Mesenchymal stem cell (in vitro differentiated cells and primary cell): ENCODE measurements around the gene USP24.

Experiments
- DNase-seq: peaks from one replicate; pipeline ENCODE4 v3.0.0-alpha.2; 2013
- H2AFZ ChIP-seq: one replicate; pipeline ENCODE4 v1.6.1; 2013; ENCODE audit warnings: low read depth, mild to moderate bottlenecking, control low read depth, inconsistent platforms, low read length, moderate library complexity
- H2AK5ac ChIP-seq: 2 replicates; pipeline ENCODE4 v1.6.1; 2013; ENCODE audit warnings: low read length, moderate library complexity, mild to moderate bottlenecking, inconsistent platforms; ENCODE audit not compliant: severe bottlenecking
- H2BK120ac ChIP-seq: one replicate; pipeline ENCODE4 v1.6.1; 2013; ENCODE audit warnings: low read depth, mild to moderate bottlenecking, inconsistent platforms, low read length, moderate library complexity
- H2BK12ac ChIP-seq, 2 experiments: one replicate each; pipeline ENCODE4 v1.6.1; 2013; ENCODE audit warnings: inconsistent platforms in 2 of 2, low read length in 2 of 2, mild to moderate bottlenecking in 2 of 2, moderate library complexity in 2 of 2, control low read depth in 1 of 2
- H2BK15ac ChIP-seq: one replicate; pipeline ENCODE4 v1.6.1; 2013; ENCODE audit warnings: mild to moderate bottlenecking, low read depth, inconsistent platforms; ENCODE audit not compliant: poor library complexity, severe bottlenecking
- H2BK5ac ChIP-seq: 2 replicates; pipeline ENCODE4 v1.6.1; 2013; ENCODE audit warnings: low read depth, mild to moderate bottlenecking, low read length, control low read depth, inconsistent platforms; ENCODE audit not compliant: poor library complexity, severe bottlenecking
- H3K14ac ChIP-seq, 2 experiments: one replicate each; pipeline ENCODE4 v1.6.1; 2013; ENCODE audit warnings: inconsistent platforms in 2 of 2, low read length in 2 of 2, control low read depth in 1 of 2, mild to moderate bottlenecking in 1 of 2, moderate library complexity in 1 of 2
- H3K18ac ChIP-seq, 2 experiments: one replicate each; pipeline ENCODE4 v1.6.1; 2013; ENCODE audit warnings: inconsistent platforms in 2 of 2, low read length in 2 of 2, control low read depth in 1 of 2, low read depth in 1 of 2, mild to moderate bottlenecking in 1 of 2
- H3K23ac ChIP-seq, 2 experiments: one replicate each; pipeline ENCODE4 v1.6.1; 2013; ENCODE audit warnings: inconsistent platforms in 2 of 2, low read length in 2 of 2, mild to moderate bottlenecking in 2 of 2, moderate library complexity in 2 of 2, control low read depth in 1 of 2
- H3K27ac ChIP-seq: 2 replicates; pipeline ENCODE4 v1.5.1; 2013; ENCODE audit warnings: mild to moderate bottlenecking, moderate library complexity, low read length, control low read depth, inconsistent platforms; ENCODE audit not compliant: poor library complexity, severe bottlenecking
- H3K27me3 ChIP-seq, 2 experiments: 2 replicates each; pipeline versions ENCODE4 v1.6.1 to v1.7.0; 2013; ENCODE audit warnings: low read length in 2 of 2, mild to moderate bottlenecking in 2 of 2, moderate library complexity in 2 of 2, control low read depth in 1 of 2, inconsistent platforms in 1 of 2; ENCODE audit not compliant: control insufficient read depth in 1 of 2, insufficient read depth in 1 of 2
- H3K36me3 ChIP-seq, 2 experiments: 2 replicates each; pipeline versions ENCODE4 v1.6.1 to v1.7.0; 2013; ENCODE audit warnings: low read length in 2 of 2, control low read depth in 1 of 2, inconsistent platforms in 1 of 2, low read depth in 1 of 2, mild to moderate bottlenecking in 1 of 2; ENCODE audit not compliant: insufficient read depth in 2 of 2, control insufficient read depth in 1 of 2
- H3K4ac ChIP-seq, 2 experiments: one replicate each; pipeline ENCODE4 v1.6.1; 2013; ENCODE audit warnings: inconsistent platforms in 2 of 2, low read length in 2 of 2, mild to moderate bottlenecking in 2 of 2, moderate library complexity in 2 of 2, control low read depth in 1 of 2, low read depth in 1 of 2
- H3K4me1 ChIP-seq: 2 replicates; pipeline ENCODE4 v1.6.1; 2013; ENCODE audit warnings: low read depth, low read length, control low read depth; ENCODE audit not compliant: control insufficient read depth, insufficient read depth
- H3K4me2 ChIP-seq: 2 replicates; pipeline ENCODE4 v1.6.1; 2013; ENCODE audit warnings: low read length, mild to moderate bottlenecking, inconsistent platforms; ENCODE audit not compliant: poor library complexity, severe bottlenecking
- H3K4me3 ChIP-seq, 2 experiments: 2 replicates each; pipeline versions ENCODE4 v1.5.1 to v1.7.0; 2013; ENCODE audit warnings: low read length in 2 of 2, mild to moderate bottlenecking in 2 of 2, control low read depth in 1 of 2, low read depth in 1 of 2; ENCODE audit not compliant: insufficient read depth in 1 of 2
- H3K79me1 ChIP-seq: replicated peaks from 2 replicates; pipeline ENCODE4 v1.6.1; 2013; ENCODE audit warnings: mild to moderate bottlenecking, control low read depth, low read length, inconsistent platforms; ENCODE audit not compliant: poor library complexity, severe bottlenecking
- H3K9ac ChIP-seq: 2 replicates; pipeline ENCODE4 v1.7.0; 2013; ENCODE audit warnings: mild to moderate bottlenecking, low read length, moderate library complexity
- H3K9me3 ChIP-seq: 2 replicates; pipeline ENCODE4 v1.7.0; 2013; ENCODE audit warnings: mild to moderate bottlenecking, low read length; ENCODE audit not compliant: control insufficient read depth
- H4K8ac ChIP-seq: one replicate; pipeline ENCODE4 v1.6.1; 2013; ENCODE audit warnings: inconsistent platforms, mild to moderate bottlenecking, low read length, moderate library complexity
- H4K91ac ChIP-seq: one replicate; pipeline ENCODE4 v1.6.1; 2013; ENCODE audit warnings: mild to moderate bottlenecking, low read length, inconsistent platforms
- WGBS: methylation state at CpG from one replicate; pipeline ENCODE4 v1.1.7; 2013; ENCODE audit warnings: mixed read lengths; 5-methylcytosine and 5-hydroxymethylcytosine counted together

USP24 gene

GRCh38 chr1:55037733-55038551, 177.2 kb downstream of the USP24 start:
- H2BK5ac ChIP-seq: no peak overlapping the region
- WGBS: 94% methylated on average over 8 of the region's 8 CpGs
- no peak for DNase-seq

GRCh38 chr1:55035904-55036303, 179.3 kb downstream of the USP24 start:
- Histone ChIP-seq H3K4me3 (no peak overlapping the region), H3K36me3 (no peaks in the 10 kb centered on the region), H3K27me3 (peaks cover 48 to 86% of the 10 kb centered on the region in 2 experiments), H3K79me1 (no peaks in the 10 kb centered on the region), H2AFZ (no peak overlapping the region), H2BK12ac (no peak overlapping the region), H4K8ac (no peak overlapping the region), H3K4ac (no peak overlapping the region), H2BK15ac (no peak overlapping the region), H3K4me1 (peaks cover 12% of the 10 kb centered on the region), H3K23ac (no peak overlapping the region), H3K27ac (no peak overlapping the region), H4K91ac (no peak overlapping the region), H2BK120ac (no peak overlapping the region), H3K9ac (no peak overlapping the region), H3K9me3 (no peaks in the 10 kb centered on the region), H2BK5ac (no peak overlapping the region), H3K14ac (no peak overlapping the region), H3K4me2 (no peak overlapping the region), H2AK5ac (no peak overlapping the region), H3K18ac (no peak overlapping the region)
- 79% methylated on average over 4 of the region's 4 CpGs for WGBS
- DNase-seq: no peak

More at GRCh38 chr1:55037733-55038551, 177.2 kb downstream of the USP24 start:
- H2BK15ac ChIP-seq: no peak overlapping the region
- peak overlapping the region in 1 of 2 experiments; percentile 23 for H3K23ac ChIP-seq
- no peaks in the 10 kb centered on the region for H3K79me1 ChIP-seq
- H3K18ac ChIP-seq: no peak overlapping the region
- no peaks in the 10 kb centered on the region for H3K36me3 ChIP-seq
- no peak overlapping the region for H3K9ac ChIP-seq
- H2BK120ac ChIP-seq: no peak overlapping the region
- no peak overlapping the region for H3K27ac ChIP-seq
- H3K4ac ChIP-seq: no peak overlapping the region
- H2AK5ac ChIP-seq: no peak overlapping the region
- H3K9me3 ChIP-seq: no peaks in the 10 kb centered on the region
- H3K4me2 ChIP-seq: no peak overlapping the region
- H3K14ac ChIP-seq: no peak overlapping the region
- H4K91ac ChIP-seq: no peak overlapping the region
- no peak overlapping the region for H2AFZ ChIP-seq
- H2BK12ac ChIP-seq: no peak overlapping the region
- H3K27me3 ChIP-seq: peaks cover 53 to 96% of the 10 kb centered on the region in 2 experiments
- H3K4me1 ChIP-seq: peaks cover 12% of the 10 kb centered on the region
- H3K4me3 ChIP-seq: no peak overlapping the region
- no peak overlapping the region for H4K8ac ChIP-seq

GRCh38 chr1:55034476-55035133, 180.6 kb downstream of the USP24 start:
- WGBS: 88% methylated on average over 6 of the region's 6 CpGs
- Histone ChIP-seq H2BK15ac (no peak overlapping the region), H2AFZ (no peak overlapping the region), H3K4me3 (no peak overlapping the region), H3K4me2 (no peak overlapping the region), H3K27me3 (peaks cover 35 to 73% of the 10 kb centered on the region in 2 experiments), H2AK5ac (no peak overlapping the region), H3K23ac (no peak overlapping the region), H4K8ac (no peak overlapping the region), H3K4ac (no peak overlapping the region), H2BK5ac (no peak overlapping the region), H3K36me3 (no peaks in the 10 kb centered on the region), H4K91ac (no peak overlapping the region), H3K27ac (no peak overlapping the region), H3K4me1 (peaks cover 6% of the 10 kb centered on the region), H3K9me3 (no peaks in the 10 kb centered on the region), H3K18ac (no peak overlapping the region), H2BK12ac (no peak overlapping the region), H3K79me1 (no peaks in the 10 kb centered on the region), H2BK120ac (no peak overlapping the region), H3K9ac (no peak overlapping the region), H3K14ac (no peak overlapping the region)
- no peak for DNase-seq

- no peak overlapping the region for H3K23ac ChIP-seq
- no peak overlapping the region for H2BK5ac ChIP-seq
- no peak overlapping the region for H3K14ac ChIP-seq
- 74% methylated on average over 7 of the region's 7 CpGs for WGBS
- H3K36me3 ChIP-seq: no peaks in the 10 kb centered on the region
- H3K4ac ChIP-seq: no peak overlapping the region
- H3K18ac ChIP-seq: no peak overlapping the region
- H3K9me3 ChIP-seq: no peaks in the 10 kb centered on the region
- no peaks in the 10 kb centered on the region for H3K79me1 ChIP-seq
- H3K4me3 ChIP-seq: no peak overlapping the region
- no peak for DNase-seq
- no peak overlapping the region for H2BK15ac ChIP-seq
- no peak overlapping the region for H4K91ac ChIP-seq
- no peaks in the 10 kb centered on the region for H3K4me1 ChIP-seq
- H2AFZ ChIP-seq: no peak overlapping the region
- H3K27ac ChIP-seq: no peak overlapping the region
- no peak overlapping the region for H4K8ac ChIP-seq
- H3K27me3 ChIP-seq: peaks cover 24 to 60% of the 10 kb centered on the region in 2 experiments
- no peak overlapping the region for H2AK5ac ChIP-seq
- no peak overlapping the region for H3K9ac ChIP-seq
- H2BK120ac ChIP-seq: no peak overlapping the region
- H3K4me2 ChIP-seq: no peak overlapping the region
- no peak overlapping the region for H2BK12ac ChIP-seq
Observed at GRCh38 chr1:55033265-55033614, 181.9 kb downstream of the USP24 start.
